ENCODE results near the gene KCTD1. TPM values are rescaled to one million over a fixed set of nuclear protein-coding genes. Genes with fewer than 3 reads are reported as not detected.

KCTD1 gene
- total and polyA plus RNA-seq, 2 donors (not counting 1 experiment from before 2014, with no cell fraction given), result 2.3 to 5.0 TPM

DNA sequence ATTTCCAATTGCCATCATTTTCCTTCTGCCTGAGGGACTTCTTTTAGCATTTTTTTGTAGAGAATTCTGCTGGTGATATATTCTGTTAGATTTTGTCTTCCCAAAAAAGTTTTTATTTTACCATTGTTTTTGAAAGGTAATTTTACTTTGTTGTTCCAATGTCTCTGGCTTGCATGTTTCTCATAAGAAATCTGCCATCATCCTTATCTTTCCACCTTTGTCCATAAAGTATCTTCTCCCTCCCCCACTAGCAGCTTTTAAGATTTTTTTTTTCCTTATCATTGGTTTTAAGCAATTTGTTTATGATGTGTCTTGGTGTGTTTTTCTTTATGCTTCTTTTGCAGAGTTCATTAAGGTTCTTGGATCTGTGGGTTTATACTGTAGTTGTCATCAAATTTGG lies 104.5 kb downstream of the KCTD1 start:
- no peak overlapping the region for H3K27ac ChIP-seq (ENCODE audit: low read length in 2 of 2)
- peaks cover 8% of the 10 kb centered on the region for H3K4me1 Mint-ChIP-seq
- no peak overlapping the region for H3K4me3 Mint-ChIP-seq
- TF ChIP-seq CTCF (IDR thresholded peaks at IDR 0.05), result no peak
- no peak for TF ChIP-seq EZH2 (IDR thresholded peaks at IDR 0.05; ENCODE audit: borderline replicate concordance, insufficient read depth, low read depth, low read length, poor library complexity, severe bottlenecking)
- no peaks in the 10 kb centered on the region for H4K20me1 ChIP-seq (ENCODE audit: control insufficient read depth, insufficient read depth, low read length, poor library complexity, severe bottlenecking)
- DNase-seq (no peak), ATAC-seq (ENCODE audit: low read depth) (no peak)
- peaks cover 0 to 9% of the 10 kb centered on the region in 2 donors for H3K4me1 ChIP-seq (ENCODE audit: control insufficient read depth in 2 of 2, insufficient read depth in 2 of 2, low read length in 2 of 2)
- H3K36me3 ChIP-seq (replicated peaks in 1 of 2; ENCODE audit: control extremely low read depth in 1 of 2, control insufficient read depth in 1 of 2, extremely low read depth in 1 of 2, insufficient read depth in 2 of 2, low read length in 1 of 2), result no peaks in the 10 kb centered on the region
- H3K79me2 ChIP-seq (ENCODE audit: control insufficient read depth, insufficient read depth, low read length), result no peaks in the 10 kb centered on the region
- no peak overlapping the region for H3K4me3 ChIP-seq (ENCODE audit: control extremely low read depth in 1 of 5, extremely low read depth in 1 of 5, insufficient read depth in 1 of 5, low read depth in 2 of 5, low read length in 4 of 5)
- ChIA-PET POLR2A (no interaction called here), CTCF (no interaction called here)
- H3K27me3 ChIP-seq (replicated peaks in 1 of 4; ENCODE audit: control extremely low read depth in 1 of 4, control insufficient read depth in 3 of 4, insufficient read depth in 4 of 4, low read length in 3 of 4), result peaks cover 0 to 7% (median 3%) of the 10 kb centered on the region in 4 experiments
- H3K9ac ChIP-seq (ENCODE audit: low read length), result no peak overlapping the region
- H3K9me3 Mint-ChIP-seq (ENCODE audit: insufficient read depth), result no peaks in the 10 kb centered on the region
- no peak overlapping the region for H2AFZ ChIP-seq (ENCODE audit: insufficient read depth, low read depth, low read length, poor library complexity, severe bottlenecking)
- H3K4me2 ChIP-seq (replicated peaks; ENCODE audit: low read depth, low read length, poor library complexity, severe bottlenecking), result no peak overlapping the region
- intact Hi-C loops (cut with micrococcal nuclease), result no loop called here
- no peak overlapping the region for H3K27ac Mint-ChIP-seq
- H3K27me3 Mint-ChIP-seq, result peaks cover 24% of the 10 kb centered on the region
- H3K9me3 ChIP-seq (ENCODE audit: control extremely low read depth in 1 of 3, control insufficient read depth in 2 of 3, insufficient read depth in 1 of 3, low read length in 2 of 3), result peaks cover 0 to 3% (median 3%) of the 10 kb centered on the region in 3 donors

DNA sequence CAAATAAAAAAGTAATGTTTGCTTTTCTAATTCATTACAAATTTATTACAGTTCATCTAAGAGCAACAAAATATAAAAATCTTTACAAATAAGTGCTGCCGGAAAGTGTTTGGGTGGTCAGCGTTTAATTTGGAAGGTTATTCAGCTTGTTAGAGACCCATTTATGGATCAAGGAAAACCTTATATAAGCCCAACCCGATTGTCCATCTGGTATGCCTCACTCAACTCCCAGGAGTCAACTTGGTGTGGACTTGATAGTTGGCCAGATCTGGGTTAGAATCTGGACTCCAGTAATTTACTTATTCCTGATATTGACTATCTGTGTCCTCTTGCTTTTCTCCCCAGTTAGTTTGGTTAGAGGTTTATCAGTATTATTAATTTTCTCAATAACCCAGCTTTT lies 106.2 kb downstream of the KCTD1 start:
- H3K9me3 Mint-ChIP-seq (ENCODE audit: insufficient read depth), result no peaks in the 10 kb centered on the region
- no peak overlapping the region for H2AFZ ChIP-seq (ENCODE audit: insufficient read depth, low read depth, low read length, poor library complexity, severe bottlenecking)

More for the DNA sequence above, 106.2 kb downstream of the KCTD1 start:
- intact Hi-C loops (cut with micrococcal nuclease), result no loop called here
- POLR2A ChIA-PET, result no interaction called here
- Histone ChIP-seq H3K79me2 (ENCODE audit: control insufficient read depth, insufficient read depth, low read length) (no peaks in the 10 kb centered on the region), H3K9ac (ENCODE audit: low read length) (no peak overlapping the region), H3K36me3 (replicated peaks in 1 of 2; ENCODE audit: control extremely low read depth in 1 of 2, control insufficient read depth in 1 of 2, extremely low read depth in 1 of 2, insufficient read depth in 2 of 2, low read length in 1 of 2) (no peaks in the 10 kb centered on the region), H3K4me2 (replicated peaks; ENCODE audit: low read depth, low read length, poor library complexity, severe bottlenecking) (no peak overlapping the region), H3K4me3 (ENCODE audit: control extremely low read depth in 1 of 5, extremely low read depth in 1 of 5, insufficient read depth in 1 of 5, low read depth in 2 of 5, low read length in 4 of 5) (no peak overlapping the region), H4K20me1 (ENCODE audit: control insufficient read depth, insufficient read depth, low read length, poor library complexity, severe bottlenecking) (no peaks in the 10 kb centered on the region), H3K27me3 (replicated peaks in 1 of 4; ENCODE audit: control extremely low read depth in 1 of 4, control insufficient read depth in 3 of 4, insufficient read depth in 4 of 4, low read length in 3 of 4) (peaks cover 0 to 7% (median 3%) of the 10 kb centered on the region in 4 experiments), H3K9me3 (ENCODE audit: control extremely low read depth in 1 of 3, control insufficient read depth in 2 of 3, insufficient read depth in 1 of 3, low read length in 2 of 3) (peaks cover 0 to 3% (median 0%) of the 10 kb centered on the region in 3 donors), H3K4me1 (ENCODE audit: control insufficient read depth in 2 of 2, insufficient read depth in 2 of 2, low read length in 2 of 2) (peaks cover 0 to 13% of the 10 kb centered on the region in 2 donors), H3K27ac (ENCODE audit: low read length in 2 of 2) (no peak overlapping the region)
- H3K27me3 Mint-ChIP-seq, result peaks cover 18% of the 10 kb centered on the region
- DNase-seq (no peak), ATAC-seq (ENCODE audit: low read depth) (no peak)
- CTCF ChIA-PET, result no interaction called here
- H3K4me1 Mint-ChIP-seq, result peaks cover 7% of the 10 kb centered on the region
- WGBS (ENCODE audit: insufficient coverage), result no CpG with 5 or more reads among the region's 3 CpGs
- TF ChIP-seq EZH2 (IDR thresholded peaks at IDR 0.05; ENCODE audit: borderline replicate concordance, insufficient read depth, low read depth, low read length, poor library complexity, severe bottlenecking) (no peak), CTCF (IDR thresholded peaks at IDR 0.05) (no peak)
- H3K4me3 Mint-ChIP-seq, result no peak overlapping the region
- no peak overlapping the region for H3K27ac Mint-ChIP-seq

Measured in B cell (primary cell).